GM23248 (cell line): ENCODE measurements around the gene PADI4. TPM values are rescaled to one million over a fixed set of nuclear protein-coding genes. Genes with fewer than 3 reads are reported as not detected.
"Not testable (repeated sequence)": the region's sequence is repeated elsewhere in the genome, so short reads cannot be mapped to it uniquely, and the experiment has no call there.

ENCODE experiments used
- DNase-seq: peaks from one replicate; pipeline ENCODE4 v3.0.0-alpha.2; 2015
- H2AFZ ChIP-seq: fragments of 200-600 bp; sonication (generic); 2 replicates; pipeline ENCODE4 v1.6.1; 2016; ENCODE audit warnings: antibody characterized with exemption
- H3F3A ChIP-seq: fragments of 200-600 bp; sonication (generic); 2 replicates; pipeline ENCODE4 v1.6.1; 2016; ENCODE audit warnings: mild to moderate bottlenecking, antibody characterized with exemption, mixed run types; ENCODE audit not compliant: insufficient read depth
- H3K27ac ChIP-seq: fragments of 200-600 bp; sonication (generic); 2 replicates; pipeline ENCODE4 v1.5.1; 2016; ENCODE audit warnings: mild to moderate bottlenecking
- H3K27me3 ChIP-seq: fragments of 200-600 bp; sonication (generic); replicated peaks from 2 replicates; pipeline ENCODE4 v1.6.1; 2016; ENCODE audit warnings: mild to moderate bottlenecking; ENCODE audit not compliant: insufficient read depth
- H3K36me3 ChIP-seq: fragments of 200-600 bp; sonication (generic); 2 replicates; pipeline ENCODE4 v1.6.1; 2016; ENCODE audit warnings: low read depth, mild to moderate bottlenecking
- H3K4me1 ChIP-seq: fragments of 200-600 bp; sonication (generic); 2 replicates; pipeline ENCODE4 v1.6.1; 2016; ENCODE audit warnings: mild to moderate bottlenecking; ENCODE audit not compliant: insufficient read depth
- H3K4me2 ChIP-seq: fragments of 200-600 bp; sonication (generic); one replicate; pipeline ENCODE4 v1.6.1; 2016; ENCODE audit warnings: mild to moderate bottlenecking; ENCODE audit not compliant: unreplicated experiment
- H3K4me3 ChIP-seq: fragments of 200-600 bp; sonication (generic); 2 replicates; pipeline ENCODE4 v1.5.1; 2016; ENCODE audit warnings: mild to moderate bottlenecking
- H3K79me2 ChIP-seq: fragments of 200-600 bp; sonication (generic); 2 replicates; pipeline ENCODE4 v1.6.1; 2016; ENCODE audit warnings: mild to moderate bottlenecking; ENCODE audit not compliant: insufficient read depth
- H3K9ac ChIP-seq: fragments of 200-600 bp; sonication (generic); 2 replicates; pipeline ENCODE4 v1.6.1; 2016; ENCODE audit warnings: mild to moderate bottlenecking
- H3K9me2 ChIP-seq: fragments of 200-600 bp; sonication (generic); 2 replicates; pipeline ENCODE4 v1.6.1; 2016; ENCODE audit warnings: mixed run types, mild to moderate bottlenecking, moderate library complexity; ENCODE audit not compliant: insufficient read depth
- H3K9me3 ChIP-seq: fragments of 200-600 bp; sonication (generic); one replicate; pipeline ENCODE4 v1.6.1; 2017; ENCODE audit warnings: low read depth
- H4K20me1 ChIP-seq: fragments of 200-600 bp; sonication (generic); 2 replicates; pipeline ENCODE4 v1.6.0; 2016; ENCODE audit not compliant: insufficient read depth
- EZH2 ChIP-seq: fragments of 200-600 bp; sonication (generic); IDR thresholded peaks from 2 replicates; pipeline ENCODE4 v1.6.1; 2018; ENCODE audit warnings: antibody characterized with exemption, mild to moderate bottlenecking; ENCODE audit not compliant: insufficient read depth, poor library complexity, severe bottlenecking
- EZH2phosphoT487 ChIP-seq: fragments of 200-600 bp; sonication (generic); IDR thresholded peaks from 2 replicates; pipeline ENCODE4 v1.6.1; 2018; ENCODE audit warnings: antibody characterized with exemption, moderate library complexity, mild to moderate bottlenecking, low read depth; ENCODE audit not compliant: insufficient read depth
- WGBS, 2 experiments: methylation state at CpG; one replicate each; pipeline ENCODE4 v1.1.6; 2015 to 2017; ENCODE audit warnings: low lambda C conversion rate in 2 of 2, low coverage in 1 of 2; ENCODE audit errors: missing lambda C conversion rate in 2 of 2; 5-methylcytosine and 5-hydroxymethylcytosine counted together
- in situ Hi-C: fragments of 300-500 bp; cut with MboI; formaldehyde crosslinking; loops from 2 replicates; pipeline ENCODE4 v1.15.0; 2020
- polyA plus RNA-seq: library from polyadenylated mRNA; unstranded; fragments of >200 nt; fragmentation: Nextera tagmentation; extraction: Ambion mirVana; gene quantifications from 2 replicates; pipeline ENCODE4 v1.2.1, GENCODE V29; 2016
- total RNA-seq: library from RNA; depleted of rRNA; stranded (reverse); fragments of >200 nt; shearing (Covaris generic); gene quantifications from 2 replicates; pipeline ENCODE4 v1.2.3, GENCODE V29; 2014

The PADI4 gene
- total and polyA plus RNA-seq, 2 experiments from 2014 or later = not detected

DNA sequence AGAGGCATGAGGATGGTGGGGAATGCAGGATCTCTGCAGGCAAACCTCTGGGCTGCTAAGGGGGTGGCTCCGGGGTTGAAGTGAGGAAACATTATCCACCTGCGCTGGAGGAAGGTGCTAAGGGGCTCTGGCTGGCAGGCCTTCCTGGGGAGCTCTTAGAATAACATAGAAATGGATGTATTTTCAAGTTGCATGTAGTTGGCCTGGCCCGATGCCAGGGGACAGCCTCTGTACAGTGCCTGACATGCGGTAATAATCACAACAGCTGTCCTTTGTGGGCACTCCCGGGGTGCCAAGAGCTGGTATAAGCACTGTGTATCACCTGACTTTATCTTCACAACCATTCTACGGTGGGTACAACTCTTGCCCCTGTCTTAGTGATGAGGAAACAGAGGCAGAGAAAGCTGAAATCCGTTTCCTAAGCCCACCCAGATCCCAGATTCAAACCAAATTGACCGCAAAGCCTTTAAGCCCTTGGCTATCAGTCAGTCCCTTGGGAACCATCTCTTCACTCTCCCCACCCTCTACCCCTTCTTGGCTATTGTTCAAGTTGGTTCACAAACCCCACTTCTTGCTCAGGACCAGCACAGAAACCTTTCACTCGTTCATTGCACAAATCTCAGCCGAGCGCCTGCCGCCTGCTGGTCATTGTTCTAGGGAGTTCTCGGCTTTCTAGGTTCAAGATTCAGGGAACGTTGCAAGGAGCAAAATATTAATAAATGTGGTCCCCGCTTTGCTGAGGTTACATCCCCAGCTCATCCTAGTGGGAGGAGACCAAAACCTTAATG, 30.9 kb downstream of the PADI4 start:
- in situ Hi-C loops = loop anchor here (10.0 kb wide), 2 partner anchors 224 to 274 kb away; partner anchors contain the start of gene PADI2
- no peaks in the 10 kb centered on the region for H3K36me3 ChIP-seq
- no peaks in the 10 kb centered on the region for H3K79me2 ChIP-seq
- no peaks in the 10 kb centered on the region for H3K4me1 ChIP-seq
- WGBS, 2 experiments = 52 to 60% methylated on average over 15 of the region's 15 CpGs
- TF ChIP-seq EZH2phosphoT487 (no peak), EZH2 (no peak)
- H3K4me3 ChIP-seq = no peak overlapping the region
- no peaks in the 10 kb centered on the region for H3K9me3 ChIP-seq
- 0 out of 2 replicates have a peak, but pooled peaks cover 5% of the 10 kb centered on the region for H3K27me3 ChIP-seq
- no peak overlapping the region for H3K27ac ChIP-seq
- no peak overlapping the region for H3K9ac ChIP-seq
- H3F3A ChIP-seq = no peaks in the 10 kb centered on the region
- no peak overlapping the region for H2AFZ ChIP-seq
- H3K4me2 ChIP-seq = no peak overlapping the region
- DNase-seq = no peak
- H4K20me1 ChIP-seq = no peaks in the 10 kb centered on the region
- no peaks in the 10 kb centered on the region for H3K9me2 ChIP-seq

DNA sequence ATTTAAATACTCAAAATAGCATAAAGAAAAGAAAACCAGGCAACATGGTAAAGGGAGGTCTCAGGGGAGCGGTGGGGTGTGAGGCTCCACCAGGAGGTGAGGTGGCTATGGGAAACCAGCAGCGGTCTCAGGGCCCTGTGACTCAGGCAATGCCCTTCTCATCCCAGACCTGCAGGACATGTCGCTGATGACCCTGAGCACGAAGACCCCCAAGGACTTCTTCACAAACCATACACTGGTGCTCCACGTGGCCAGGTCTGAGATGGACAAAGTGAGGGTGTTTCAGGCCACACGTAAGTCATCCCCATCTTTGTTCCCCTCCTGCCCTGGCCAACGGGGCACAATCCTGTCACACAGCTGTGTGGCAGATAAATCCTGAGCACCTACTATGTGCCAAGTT, 31.5 kb downstream of the PADI4 start:
- Histone ChIP-seq H3K9me3 (no peaks in the 10 kb centered on the region), H3K27me3 (0 out of 2 replicates have a peak, but pooled peaks cover 4% of the 10 kb centered on the region), H3F3A (no peaks in the 10 kb centered on the region), H3K4me2 (no peak overlapping the region), H3K9ac (no peak overlapping the region), H3K9me2 (no peaks in the 10 kb centered on the region), H3K27ac (no peak overlapping the region), H3K4me1 (no peaks in the 10 kb centered on the region), H4K20me1 (no peaks in the 10 kb centered on the region), H3K79me2 (no peaks in the 10 kb centered on the region), H3K36me3 (no peaks in the 10 kb centered on the region), H3K4me3 (no peak overlapping the region), H2AFZ (no peak overlapping the region)
- TF ChIP-seq EZH2 (no peak), EZH2phosphoT487 (no peak)
- 55 to 57% methylated on average over 7 of the region's 7 CpGs for WGBS, 2 experiments
- no peak for DNase-seq
- in situ Hi-C loops = loop anchor here (10.0 kb wide), 2 partner anchors 225 to 275 kb away; partner anchors contain the start of gene PADI2

DNA sequence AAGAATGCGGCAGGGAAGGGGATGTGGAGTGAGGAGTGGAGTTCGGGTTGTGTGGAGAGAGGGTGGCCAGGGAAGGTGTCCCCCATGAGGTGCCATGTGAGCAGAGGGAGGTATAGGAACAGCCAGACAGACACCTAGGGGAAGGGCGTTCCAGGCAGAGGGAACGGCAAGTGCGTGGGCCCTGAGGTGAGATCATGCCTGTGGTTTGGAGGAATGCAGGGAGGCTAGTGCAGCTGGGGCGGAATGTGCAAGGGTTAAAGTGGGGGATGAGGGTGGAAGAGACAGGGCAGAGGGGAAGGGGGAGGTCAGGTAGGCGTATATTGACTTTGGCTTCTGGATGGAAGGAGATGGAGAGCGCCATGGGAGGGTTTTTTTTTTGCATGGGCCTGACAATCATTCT, 32.4 kb downstream of the PADI4 start:
- Histone ChIP-seq H3K4me1 (no peaks in the 10 kb centered on the region), H3K4me3 (no peak overlapping the region), H3K9me3 (no peaks in the 10 kb centered on the region), H3K36me3 (no peaks in the 10 kb centered on the region), H4K20me1 (no peaks in the 10 kb centered on the region), H3K9me2 (no peaks in the 10 kb centered on the region), H3K9ac (no peak overlapping the region), H3K79me2 (no peaks in the 10 kb centered on the region), H3K27ac (no peak overlapping the region), H3F3A (no peaks in the 10 kb centered on the region), H3K4me2 (no peak overlapping the region), H2AFZ (no peak overlapping the region), H3K27me3 (peaks cover 4% of the 10 kb centered on the region; the same call in 1 of the 2 replicates)
- TF ChIP-seq EZH2phosphoT487 = no peak
- TF ChIP-seq EZH2 = no peak
- 69 to 75% methylated on average over 8 of the region's 8 CpGs for WGBS, 2 experiments
- DNase-seq = no peak
- in situ Hi-C loops = no loop called here

DNA sequence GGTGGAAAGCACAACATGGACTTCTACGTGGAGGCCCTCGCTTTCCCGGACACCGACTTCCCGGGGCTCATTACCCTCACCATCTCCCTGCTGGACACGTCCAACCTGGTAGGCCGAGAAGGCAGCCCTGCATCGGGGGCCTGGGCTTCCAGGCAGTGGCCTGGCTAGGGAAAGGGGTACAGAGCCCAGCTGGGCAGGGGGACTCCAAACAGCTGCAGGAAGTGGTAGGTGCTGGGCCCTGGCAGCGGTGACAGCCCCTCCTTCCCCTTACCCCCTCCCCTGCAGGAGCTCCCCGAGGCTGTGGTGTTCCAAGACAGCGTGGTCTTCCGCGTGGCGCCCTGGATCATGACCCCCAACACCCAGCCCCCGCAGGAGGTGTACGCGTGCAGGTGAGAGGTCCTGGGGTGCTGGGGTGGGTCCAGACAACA, 34.0 kb downstream of the PADI4 start:
- Histone ChIP-seq H3K9me2 (no peaks in the 10 kb centered on the region), H2AFZ (no peak overlapping the region), H3K36me3 (no peaks in the 10 kb centered on the region), H3K4me2 (no peak overlapping the region), H4K20me1 (no peaks in the 10 kb centered on the region), H3K9me3 (no peaks in the 10 kb centered on the region), H3K27ac (no peak overlapping the region), H3K4me1 (no peaks in the 10 kb centered on the region), H3K27me3 (peaks cover 4% of the 10 kb centered on the region; the same call in 1 of the 2 replicates), H3K9ac (no peak overlapping the region), H3F3A (no peaks in the 10 kb centered on the region), H3K79me2 (no peaks in the 10 kb centered on the region), H3K4me3 (no peak overlapping the region)
- no peak for DNase-seq
- in situ Hi-C loops = no loop called here
- TF ChIP-seq EZH2 (no peak), EZH2phosphoT487 (no peak)
- WGBS, 2 experiments = 45 to 59% methylated on average over 14 to 17 of the region's 17 CpGs

DNA sequence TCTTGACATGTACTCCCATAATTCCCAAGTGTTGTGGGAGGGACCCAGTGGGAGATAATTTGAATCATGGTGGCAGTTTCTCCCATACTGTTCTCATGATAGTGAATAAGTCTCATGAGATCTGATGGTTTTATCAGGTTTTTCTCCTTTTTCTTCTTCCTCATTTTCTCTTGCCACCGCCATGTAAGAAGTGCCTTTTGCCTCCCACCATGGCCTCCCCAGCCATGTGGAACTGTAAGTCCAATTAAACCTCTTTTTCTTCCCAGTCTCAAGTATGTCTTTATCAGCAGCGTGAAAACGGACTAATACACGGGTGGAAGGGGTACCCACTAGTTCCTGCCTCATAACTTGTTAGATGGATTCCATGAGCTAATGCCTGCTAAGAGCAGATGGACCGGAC, 37.5 kb downstream of the PADI4 start:
- H3K9me3 ChIP-seq, H3K27ac ChIP-seq, H3K36me3 ChIP-seq, H3K4me1 ChIP-seq, DNase-seq, H3K4me3 ChIP-seq, H3K27me3 ChIP-seq, in situ Hi-C loops, H3K9ac ChIP-seq, H3K9me2 ChIP-seq, H4K20me1 ChIP-seq, H3F3A ChIP-seq, H3K79me2 ChIP-seq, H2AFZ ChIP-seq, H3K4me2 ChIP-seq: not testable (repeated sequence)
- WGBS, 2 experiments = 69 to 77% methylated on average over 5 of the region's 5 CpGs
